Mesothelial cell of epicardium (in vitro differentiated cells): ENCODE data around the gene CWC25. TPM values are rescaled to one million over a fixed set of nuclear protein-coding genes. Genes with fewer than 3 reads are reported as not detected.

Experiments
- DNase-seq, 2 experiments: peaks; one replicate each; pipeline ENCODE4 v3.0.0; 2021; ENCODE audit warnings: low spot score in 2 of 2; ENCODE audit not compliant: unreplicated experiment in 2 of 2
- H3K27ac Mint-ChIP-seq: 2 replicates; pipeline ENCODE4 v1.8.0; 2021; ENCODE audit warnings: mixed read lengths
- H3K27me3 Mint-ChIP-seq: 2 replicates; pipeline ENCODE4 v1.8.0; 2021; ENCODE audit warnings: low read depth, mixed read lengths
- H3K36me3 Mint-ChIP-seq: 2 replicates; pipeline ENCODE4 v1.8.0; 2021; ENCODE audit warnings: mixed read lengths
- H3K4me1 Mint-ChIP-seq: 2 replicates; pipeline ENCODE4 v1.8.0; 2021; ENCODE audit warnings: mixed read lengths
- H3K4me3 Mint-ChIP-seq: 2 replicates; pipeline ENCODE4 v1.8.0; 2021; ENCODE audit warnings: mild to moderate bottlenecking, moderate library complexity, mixed read lengths
- H3K9me3 Mint-ChIP-seq: 2 replicates; pipeline ENCODE4 v1.8.0; 2021; ENCODE audit warnings: mixed read lengths
- CTCF ChIP-seq: fragments of 200-600 bp; sonication (generic); IDR thresholded peaks from one replicate; pipeline ENCODE4 v1.5.0; 2021; ENCODE audit warnings: antibody characterized with exemption; ENCODE audit not compliant: unreplicated experiment
- total RNA-seq: library from RNA; stranded (reverse); gene quantifications from 3 replicates; pipeline ENCODE4 v1.2.1, GENCODE V29; 2021

The CWC25 gene
- total RNA-seq, 1 donor from 2014 or later: 19.5 TPM

- no peak overlapping the region for H3K27ac Mint-ChIP-seq
- no peaks in the 10 kb centered on the region for H3K9me3 Mint-ChIP-seq
- no peak overlapping the region for H3K4me3 Mint-ChIP-seq
- no peaks in the 10 kb centered on the region for H3K27me3 Mint-ChIP-seq
- TF ChIP-seq CTCF: no peak
- DNase-seq: no peak
- peaks cover 47% of the 10 kb centered on the region for H3K36me3 Mint-ChIP-seq
- no peaks in the 10 kb centered on the region for H3K4me1 Mint-ChIP-seq
Measured at GRCh38 chr17:38768417-38768816, 56.7 kb downstream of the CWC25 start.

GRCh38 chr17:38766341-38766740 is 58.8 kb downstream of the CWC25 start:
- no peak overlapping the region for H3K4me3 Mint-ChIP-seq
- DNase-seq: no peak
- H3K4me1 Mint-ChIP-seq: no peaks in the 10 kb centered on the region
- peaks cover 39% of the 10 kb centered on the region for H3K36me3 Mint-ChIP-seq
- no peaks in the 10 kb centered on the region for H3K27me3 Mint-ChIP-seq
- TF ChIP-seq CTCF: no peak
- no peak overlapping the region for H3K27ac Mint-ChIP-seq
- no peaks in the 10 kb centered on the region for H3K9me3 Mint-ChIP-seq

GRCh38 chr17:38762231-38762630 is 62.9 kb downstream of the CWC25 start:
- no peak for TF ChIP-seq CTCF
- Mint-ChIP-seq H3K4me3 (no peak overlapping the region), H3K9me3 (no peaks in the 10 kb centered on the region), H3K27me3 (no peaks in the 10 kb centered on the region), H3K36me3 (peaks cover 32% of the 10 kb centered on the region), H3K4me1 (no peaks in the 10 kb centered on the region), H3K27ac (no peak overlapping the region)
- DNase-seq: no peak

- TF ChIP-seq CTCF: no peak
- Mint-ChIP-seq H3K36me3 (peaks cover 30% of the 10 kb centered on the region), H3K4me3 (no peak overlapping the region), H3K9me3 (no peaks in the 10 kb centered on the region), H3K27me3 (no peaks in the 10 kb centered on the region), H3K4me1 (no peaks in the 10 kb centered on the region), H3K27ac (no peak overlapping the region)
- DNase-seq: no peak
Measured at GRCh38 chr17:38761612-38762011, 63.5 kb downstream of the CWC25 start.

- TF ChIP-seq CTCF: no peak
- peak overlapping the region; percentile 91 for H3K4me3 Mint-ChIP-seq
- H3K27me3 Mint-ChIP-seq: no peaks in the 10 kb centered on the region
- H3K9me3 Mint-ChIP-seq: no peaks in the 10 kb centered on the region
- H3K4me1 Mint-ChIP-seq: peaks cover 31% of the 10 kb centered on the region
- peaks cover 3% of the 10 kb centered on the region for H3K36me3 Mint-ChIP-seq
- DNase-seq: peak in 1 of 2 experiments; percentile 47
- H3K27ac Mint-ChIP-seq: peak overlapping the region; percentile 90
Measured at GRCh38 chr17:38753071-38753506, 72.0 kb downstream of the CWC25 start.
